Dedifferentiated amniotic fluid mesenchymal stem cell (primary cell): Measurements from ENCODE around the gene FBXL4.

Source experiments
- DNase-seq: peaks from one replicate; pipeline ENCODE4 v3.0.0-alpha.2; 2016; ENCODE audit errors: extremely low spot score

Gene FBXL4

DNA sequence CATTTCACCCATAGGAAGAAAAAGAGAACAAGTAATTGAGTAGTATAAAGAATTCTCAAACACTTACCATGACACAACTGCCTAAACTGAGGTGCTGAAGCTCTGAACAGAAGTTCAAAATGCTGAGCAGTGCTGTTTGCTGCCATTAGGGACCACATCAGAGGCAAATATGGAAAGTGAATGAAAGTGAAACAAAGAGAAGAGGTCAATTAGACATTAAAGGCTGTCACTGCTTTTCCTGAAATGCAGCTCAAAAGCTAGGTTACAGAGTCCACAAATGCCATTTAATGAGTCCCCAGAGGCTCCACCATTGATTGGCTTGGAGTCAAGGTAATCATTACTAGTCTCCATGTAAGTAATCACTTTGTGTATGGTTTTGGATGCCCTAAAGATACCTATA is 67.3 kb downstream of the FBXL4 start:
- DNase-seq: no peak

GRCh38 chr6:98877250-98877649 is 70.5 kb downstream of the FBXL4 start:
- DNase-seq: peak; percentile 26

GRCh38 chr6:98875375-98875774 is 72.4 kb downstream of the FBXL4 start:
- no peak for DNase-seq

GRCh38 chr6:98871821-98872220 is 75.9 kb downstream of the FBXL4 start:
- DNase-seq: no peak

- DNase-seq: peak; percentile 45
Observed at GRCh38 chr6:98871057-98871456, 76.7 kb downstream of the FBXL4 start.

GRCh38 chr6:98864497-98864896 is 83.2 kb downstream of the FBXL4 start:
- no peak for DNase-seq

DNA sequence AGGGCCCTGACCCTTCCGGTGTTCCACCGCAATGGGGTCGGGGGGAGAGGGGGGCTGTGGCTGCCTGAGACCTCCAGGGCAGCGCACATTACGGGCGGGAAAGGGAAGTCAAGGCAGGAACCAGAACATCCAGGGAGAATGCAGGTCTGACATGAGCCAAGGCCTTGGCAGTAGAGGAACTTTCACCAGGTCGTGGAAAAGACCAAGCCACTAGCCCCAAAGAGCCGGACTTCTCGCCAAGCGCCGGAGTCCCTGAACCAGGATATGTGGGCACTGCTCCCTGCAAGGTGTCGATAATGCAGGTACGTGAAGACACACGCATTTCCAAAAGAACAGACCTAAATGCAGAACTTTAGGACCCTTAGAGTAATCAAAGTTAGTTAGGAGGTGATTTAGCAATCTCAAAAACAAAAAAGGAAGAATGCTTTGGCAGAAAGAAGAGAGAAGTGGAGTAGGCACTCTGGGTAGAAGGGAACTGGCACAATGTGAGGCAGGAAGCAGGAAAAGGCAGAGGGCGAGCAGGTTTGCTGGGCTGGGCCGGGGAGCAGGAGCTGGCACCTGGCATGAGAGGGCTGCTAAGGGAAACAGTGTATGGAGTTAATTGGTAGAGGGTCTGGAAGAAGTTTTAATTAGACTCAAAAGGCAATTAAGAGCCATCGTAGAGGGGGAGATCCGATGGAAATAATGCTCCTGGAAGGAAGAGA is 99.1 kb downstream of the FBXL4 start:
- DNase-seq: no peak

DNA sequence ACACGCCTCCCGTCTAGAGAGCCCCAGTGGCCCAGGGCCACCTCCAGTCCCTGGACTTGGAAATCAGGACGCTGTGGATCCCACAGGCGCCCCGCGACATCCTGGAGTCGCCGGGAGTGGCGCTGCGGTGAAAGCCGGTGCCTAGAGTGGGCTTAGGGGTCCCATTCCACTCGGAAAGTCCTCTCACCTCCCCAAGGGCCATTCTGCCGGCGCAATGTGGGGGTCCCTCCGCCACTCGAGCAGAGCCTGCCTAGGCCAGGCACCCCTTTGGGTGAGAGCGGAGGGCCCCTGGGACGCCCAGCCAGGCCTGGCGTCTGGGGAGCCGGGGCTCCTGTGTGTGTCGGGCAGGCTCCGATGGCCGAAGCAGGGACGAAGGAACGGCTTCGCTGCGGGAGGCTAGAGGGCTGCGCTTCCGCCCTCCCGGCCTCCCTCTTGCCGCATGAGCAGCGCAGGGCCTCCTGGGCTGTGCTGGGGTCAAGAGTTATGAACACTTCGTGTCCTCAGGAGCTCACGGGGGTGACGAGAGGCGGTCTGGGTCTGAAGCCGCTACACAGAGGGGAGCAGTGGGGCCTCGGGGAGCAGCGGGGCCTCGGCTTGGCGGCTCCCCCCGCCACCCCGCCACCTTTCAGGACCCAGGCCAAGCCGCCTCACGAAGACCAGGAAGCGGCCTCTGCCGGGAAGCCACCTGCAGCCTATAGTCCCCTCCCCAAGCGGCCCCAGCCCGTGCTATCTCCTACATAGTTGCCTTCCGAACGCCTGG is 99.8 kb downstream of the FBXL4 start:
- DNase-seq: no peak

DNA sequence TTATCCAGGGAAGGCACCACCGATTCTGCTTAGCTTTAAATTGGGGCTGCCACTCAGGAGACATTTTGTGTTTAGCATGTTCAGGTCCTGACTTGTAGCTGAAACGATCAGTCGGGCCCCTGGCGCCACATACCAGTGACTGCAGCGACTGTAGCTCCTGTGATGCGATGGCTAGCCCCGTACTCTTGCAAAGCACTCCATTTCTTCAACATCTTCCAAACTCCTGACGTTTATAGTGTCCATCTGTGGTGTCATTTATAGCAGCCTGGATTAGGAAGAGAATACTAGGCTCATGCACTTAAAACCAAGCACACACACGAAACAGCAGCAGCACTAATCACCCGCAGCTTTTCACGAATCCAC is 100.3 kb downstream of the FBXL4 start:
- no peak for DNase-seq

DNA sequence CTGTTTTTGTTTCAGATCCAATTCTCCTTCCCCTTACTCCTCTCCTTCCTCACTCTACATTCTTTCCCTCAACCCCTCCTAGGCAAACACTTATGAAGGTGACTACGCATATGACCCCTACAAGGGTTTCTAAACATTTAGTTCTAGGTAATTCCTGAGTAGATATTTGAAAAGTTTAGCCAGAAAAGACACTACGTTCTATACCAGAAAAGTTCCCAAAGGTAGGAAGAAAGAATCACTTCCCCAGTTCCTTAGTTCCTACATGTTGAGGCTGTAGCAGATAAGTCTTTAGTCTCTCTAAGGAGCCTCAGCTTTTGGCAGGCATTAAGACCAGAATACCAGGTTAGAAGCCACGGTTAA is 101.7 kb downstream of the FBXL4 start:
- DNase-seq: no peak

DNA sequence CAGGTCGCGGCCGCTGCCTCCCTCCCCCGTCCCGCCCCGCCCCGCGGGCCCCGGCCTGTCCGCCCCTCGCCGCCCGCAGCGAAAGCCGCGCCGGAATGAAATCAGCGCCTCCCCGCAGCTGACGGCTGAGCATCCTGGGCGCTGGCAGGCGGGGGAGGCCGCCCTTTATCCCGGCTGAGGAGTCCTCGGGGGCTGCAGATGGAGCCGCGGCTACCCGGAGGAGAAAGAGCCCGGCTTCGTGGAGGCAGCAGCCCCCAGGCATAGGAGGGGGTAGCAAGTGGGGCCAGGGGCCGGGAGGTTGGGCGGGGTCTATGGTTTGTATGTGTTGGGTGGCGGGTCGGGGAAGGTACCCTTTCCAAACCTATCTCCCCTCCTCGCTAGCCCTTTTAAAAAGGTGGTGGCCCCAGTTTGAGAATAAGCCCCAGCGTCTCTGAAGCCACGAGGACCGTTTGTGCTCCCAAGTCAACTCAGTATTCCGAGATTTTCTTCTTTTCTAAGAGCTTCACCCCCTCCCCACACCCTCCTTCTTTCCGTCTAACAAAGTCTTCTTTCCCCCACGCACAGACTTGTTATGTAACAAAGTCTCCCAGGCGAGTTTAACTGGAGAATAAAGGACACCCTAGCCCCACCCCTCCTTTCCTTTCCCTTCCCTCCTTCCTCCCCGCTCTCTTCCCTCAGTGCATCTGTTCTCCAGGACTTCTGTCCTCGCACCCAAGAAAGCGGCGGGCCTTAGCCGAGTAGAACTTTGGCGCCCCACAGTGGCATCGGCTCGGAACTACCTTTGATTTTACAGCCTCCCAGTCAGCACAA is 102.3 kb downstream of the FBXL4 start:
- DNase-seq: peak; percentile 79

GRCh38 chr6:98844244-98845210 is 103.2 kb downstream of the FBXL4 start:
- DNase-seq: no peak

- DNase-seq: no peak
Observed at GRCh38 chr6:98843271-98844243, 104.2 kb downstream of the FBXL4 start.

DNA sequence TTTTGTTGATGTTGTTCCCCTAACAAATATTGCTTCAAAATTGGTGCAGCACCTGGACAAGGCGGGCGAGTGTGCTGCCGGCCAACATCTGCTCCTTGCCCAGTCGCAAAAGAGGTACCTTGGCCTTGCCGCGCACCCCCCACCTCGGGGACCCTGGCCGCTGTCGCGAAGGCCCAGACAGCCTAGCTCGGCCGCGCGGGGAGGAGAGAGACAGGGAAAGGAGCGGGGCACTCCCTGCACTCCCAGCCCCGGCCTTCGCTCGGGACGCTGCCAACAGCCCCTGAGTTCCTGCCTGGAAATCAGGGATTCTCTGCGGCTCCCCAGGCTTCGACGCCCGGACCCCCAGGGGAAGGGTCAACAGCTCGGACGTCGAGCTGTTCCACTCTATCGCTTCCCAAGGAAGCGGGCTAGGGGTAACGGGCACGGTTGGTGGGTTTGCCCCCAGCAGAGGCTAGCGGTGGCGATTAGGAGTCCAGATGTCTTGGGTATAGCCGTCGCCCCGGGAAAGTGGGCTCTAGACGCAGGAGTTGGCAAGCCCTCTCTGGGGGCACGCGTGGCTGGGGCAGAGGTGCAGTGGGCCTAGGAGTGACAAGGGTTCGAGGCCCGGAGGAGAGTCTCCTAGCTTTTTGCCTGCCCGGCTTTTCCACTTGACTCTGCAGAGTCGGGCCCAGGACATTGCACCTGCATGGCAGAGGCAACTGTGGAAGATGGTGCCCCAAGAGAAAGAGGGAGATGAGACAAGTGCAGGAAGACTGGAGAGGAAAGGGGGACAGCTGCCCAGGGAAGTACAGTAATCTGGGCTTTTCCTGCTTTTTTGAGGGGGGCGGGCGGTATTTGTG is 105.2 kb downstream of the FBXL4 start:
- DNase-seq: no peak

GRCh38 chr6:98841621-98842341 is 106.0 kb downstream of the FBXL4 start:
- no peak for DNase-seq

DNA sequence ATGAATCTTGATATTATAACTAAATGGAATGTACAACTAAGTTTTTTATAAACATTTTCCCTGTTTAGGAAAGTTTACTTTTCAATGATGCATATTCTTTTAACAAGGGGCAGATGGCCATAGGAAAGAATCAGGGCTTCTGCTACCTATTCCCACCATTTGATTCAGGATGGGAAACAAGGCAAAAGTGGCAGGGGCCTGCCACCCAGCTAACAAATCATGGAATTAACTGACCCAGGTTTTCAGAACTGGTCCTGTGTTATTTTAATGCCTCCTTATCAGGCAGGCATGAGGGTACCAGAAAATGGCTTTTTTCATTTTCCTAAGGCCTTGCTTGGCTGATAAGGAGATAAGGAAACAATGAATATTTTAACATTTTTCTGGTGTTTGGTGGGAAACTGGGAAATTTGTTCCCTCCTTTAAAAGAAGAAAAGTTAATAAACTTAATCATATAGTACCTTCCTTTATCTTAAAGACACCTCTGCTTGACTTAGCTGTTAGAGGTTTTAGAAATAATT is 106.7 kb downstream of the FBXL4 start:
- DNase-seq: no peak

DNA sequence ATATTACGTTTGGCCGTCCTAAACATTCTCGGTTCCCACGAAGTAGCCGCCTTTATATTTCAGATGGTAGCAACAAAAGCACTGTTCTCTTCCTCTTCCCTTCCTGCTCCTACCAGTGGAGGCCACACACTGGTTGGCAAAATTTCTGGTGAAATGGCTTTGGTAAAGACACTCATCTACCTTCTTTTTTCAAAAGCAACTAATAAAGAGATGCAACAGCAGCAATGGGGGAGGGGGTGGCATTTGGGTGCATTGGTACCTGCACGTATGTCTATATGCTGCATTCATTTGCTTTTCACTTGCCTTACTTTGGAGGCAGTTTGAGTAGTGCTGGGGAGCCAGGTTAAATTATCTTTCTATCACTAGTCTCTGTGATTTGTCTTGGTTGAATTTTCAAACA is 107.4 kb downstream of the FBXL4 start:
- no peak for DNase-seq

DNA sequence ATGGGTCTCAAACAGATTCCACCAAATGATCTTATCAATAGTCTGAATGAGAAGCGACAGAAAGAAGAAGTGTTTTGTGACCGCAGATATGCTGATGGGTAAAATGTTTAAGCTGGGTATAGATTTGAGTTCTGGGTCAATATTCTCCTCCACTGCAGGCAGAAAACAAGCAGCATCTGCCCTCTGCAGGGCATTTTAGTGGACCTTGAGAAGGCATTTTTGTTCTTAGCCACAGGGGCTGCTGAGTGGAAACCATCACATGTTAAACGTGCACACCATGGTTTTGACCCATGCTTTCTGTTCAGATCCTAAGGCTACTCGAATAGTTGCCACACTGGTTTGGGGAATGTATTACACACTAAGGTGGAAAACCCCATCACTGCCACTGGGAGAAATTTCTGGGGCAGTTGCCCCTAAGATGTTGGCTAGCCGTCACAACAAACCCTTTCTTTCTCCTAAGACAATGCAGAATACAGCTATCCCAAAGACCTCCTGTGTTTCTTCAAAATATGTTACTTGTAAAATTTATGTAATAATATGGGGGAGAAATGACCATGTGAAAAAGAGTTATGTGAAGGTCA is 107.9 kb downstream of the FBXL4 start:
- no peak for DNase-seq
